Measurements from ENCODE around the gene TLX2.
A peak's percentile ranks its signal among the peaks of the same experiment; 100 is the strongest.
"Not testable (repeated sequence)": the region's sequence is repeated elsewhere in the genome, so short reads cannot be mapped to it uniquely, and the experiment has no call there.

The TLX2 gene

DNA sequence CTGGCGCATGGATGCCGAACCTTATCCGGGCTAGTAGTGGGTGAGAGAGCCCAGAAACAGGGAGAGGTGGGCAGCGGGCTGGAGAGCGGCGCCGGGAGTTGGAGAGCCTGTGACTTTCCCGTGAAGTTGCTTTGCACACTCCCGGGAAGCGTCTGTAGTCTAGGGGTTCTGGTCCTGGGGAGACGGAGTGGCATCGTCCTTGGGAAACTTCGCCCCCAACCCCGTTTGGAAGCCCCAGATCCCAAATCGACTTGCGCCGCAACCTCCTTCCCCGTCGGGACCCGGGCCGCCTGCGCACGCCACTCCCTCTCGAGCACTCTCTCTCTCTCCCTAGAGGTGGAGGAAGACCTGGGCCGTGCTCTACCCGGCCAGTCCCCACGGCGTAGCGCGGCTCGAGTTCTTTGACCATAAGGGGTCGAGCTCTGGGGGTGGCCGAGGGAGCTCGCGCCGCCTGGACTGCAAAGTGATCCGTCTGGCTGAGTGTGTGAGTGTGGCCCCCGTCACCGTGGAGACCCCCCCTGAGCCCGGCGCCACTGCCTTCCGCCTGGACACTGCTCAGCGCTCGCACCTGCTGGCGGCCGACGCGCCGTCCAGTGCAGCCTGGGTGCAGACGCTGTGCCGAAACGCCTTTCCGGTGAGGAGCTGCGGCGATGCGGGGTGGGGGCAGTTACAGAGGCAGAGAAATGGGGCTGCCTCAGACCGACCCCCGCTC is 40.7 kb downstream of the TLX2 start:
- peak; percentile 23 for DNase-seq (ENCODE audit: low read depth)

GRCh38 chr2:74555610-74556103 is 41.4 kb downstream of the TLX2 start:
- no peak for DNase-seq (ENCODE audit: low read depth)

DNA sequence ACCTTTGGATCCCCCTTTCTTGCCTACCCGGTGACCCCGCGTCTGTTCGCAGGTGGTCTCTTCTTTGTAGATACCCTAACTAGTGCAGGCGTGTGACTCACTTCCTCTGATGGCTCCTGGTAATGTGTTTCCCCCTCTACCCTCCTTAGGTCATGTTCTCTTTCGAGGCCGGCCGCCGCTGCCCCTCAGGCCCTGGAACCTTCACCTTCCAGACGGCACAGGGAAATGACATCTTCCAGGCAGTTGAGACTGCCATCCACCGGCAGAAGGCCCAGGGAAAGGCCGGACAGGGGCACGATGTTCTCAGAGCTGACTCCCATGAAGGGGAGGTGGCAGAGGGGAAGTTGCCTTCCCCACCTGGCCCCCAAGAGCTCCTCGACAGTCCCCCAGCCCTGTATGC is 41.9 kb downstream of the TLX2 start:
- no peak for DNase-seq (ENCODE audit: low read depth)

DNA sequence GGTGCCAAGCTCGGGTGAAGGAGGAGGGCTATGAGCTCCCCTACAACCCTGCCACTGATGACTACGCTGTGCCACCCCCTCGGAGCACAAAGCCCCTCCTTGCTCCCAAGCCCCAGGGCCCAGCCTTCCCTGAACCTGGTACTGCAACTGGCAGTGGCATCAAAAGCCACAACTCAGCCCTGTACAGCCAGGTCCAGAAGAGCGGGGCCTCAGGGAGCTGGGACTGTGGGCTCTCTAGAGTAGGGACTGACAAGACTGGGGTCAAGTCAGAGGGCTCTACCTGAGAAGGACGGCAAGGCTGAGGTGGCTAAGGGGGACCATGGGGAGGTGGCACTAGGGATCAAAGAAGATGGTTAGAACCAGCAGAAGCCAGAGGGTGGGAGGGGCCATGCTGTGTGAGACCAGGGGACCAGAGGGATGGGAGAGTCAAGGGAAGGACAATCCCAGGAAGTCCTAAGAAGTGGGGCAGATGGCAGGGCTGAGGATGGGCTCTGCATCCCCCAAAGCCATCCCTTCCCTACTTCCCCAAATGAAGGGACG is 42.7 kb downstream of the TLX2 start:
- no peak for DNase-seq (ENCODE audit: low read depth)

DNA sequence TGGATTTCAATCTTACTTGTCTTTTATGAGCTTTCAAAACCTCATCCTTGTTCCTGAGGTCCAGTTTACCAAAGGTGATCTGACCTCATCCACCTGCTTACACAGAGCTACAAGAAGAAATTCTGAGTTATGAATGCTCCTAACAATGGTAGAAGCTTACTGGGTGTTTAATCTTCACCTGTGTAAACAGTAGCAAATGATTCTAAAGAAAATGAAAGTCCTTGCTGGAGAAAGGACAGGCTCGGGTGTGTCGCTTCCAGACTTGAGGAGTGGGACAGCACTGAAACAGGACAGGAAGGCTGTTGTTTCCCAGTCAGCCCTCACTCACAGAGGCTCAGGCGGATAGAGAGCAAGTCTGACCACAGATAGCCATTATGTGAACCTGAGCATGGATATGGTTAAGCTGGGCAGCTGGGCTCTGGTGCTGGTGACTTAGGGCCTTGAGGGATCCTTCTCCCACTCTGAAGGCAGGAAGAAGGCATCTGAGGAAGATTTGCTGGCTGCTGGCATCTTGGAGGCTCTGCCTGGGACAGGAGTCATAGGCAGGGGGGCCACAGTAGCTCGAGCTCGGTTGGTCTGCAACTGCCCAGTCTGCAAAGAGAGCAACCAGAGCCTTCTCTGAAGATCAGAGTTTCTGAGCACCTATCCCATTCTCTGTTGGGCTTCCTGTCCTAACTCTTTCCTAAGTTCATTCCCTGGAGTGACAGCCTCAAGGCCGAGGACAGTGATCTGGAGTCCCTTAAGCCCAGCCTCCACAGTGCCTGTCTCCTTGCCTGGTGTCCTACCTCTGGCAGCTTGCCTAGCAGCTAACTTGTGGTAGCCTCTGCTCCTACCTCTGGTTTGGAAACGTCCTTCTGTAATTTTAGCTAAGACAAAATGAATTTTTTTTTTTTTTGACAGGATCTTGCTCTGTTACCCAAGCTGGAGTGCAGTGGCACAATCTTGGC is 44.3 kb downstream of the TLX2 start:
- DNase-seq (ENCODE audit: low read depth): no peak

GRCh38 chr2:74559912-74560311 is 45.7 kb downstream of the TLX2 start:
- DNase-seq (ENCODE audit: low read depth): no peak

DNA sequence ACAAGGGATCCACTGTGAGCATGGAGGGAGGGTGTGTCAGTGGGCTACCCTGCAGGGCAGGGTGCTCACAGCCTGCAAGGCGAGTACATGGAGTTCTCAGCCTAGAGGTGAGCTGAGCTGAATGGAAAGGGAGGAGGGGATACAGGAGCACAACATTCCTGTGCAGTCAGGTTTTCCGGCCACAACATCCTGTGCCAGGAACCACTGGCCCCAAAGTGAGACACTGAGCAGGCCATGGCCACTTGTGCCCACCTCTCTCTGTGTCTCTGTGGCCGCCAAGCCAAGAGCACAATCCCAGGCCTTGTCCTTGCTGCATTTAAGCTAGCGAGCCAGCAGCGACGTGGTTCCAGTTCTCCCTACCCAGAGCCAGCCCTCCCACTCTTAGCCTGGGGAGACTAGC is 46.3 kb downstream of the TLX2 start:
- DNase-seq (ENCODE audit: low read depth): no peak

DNA sequence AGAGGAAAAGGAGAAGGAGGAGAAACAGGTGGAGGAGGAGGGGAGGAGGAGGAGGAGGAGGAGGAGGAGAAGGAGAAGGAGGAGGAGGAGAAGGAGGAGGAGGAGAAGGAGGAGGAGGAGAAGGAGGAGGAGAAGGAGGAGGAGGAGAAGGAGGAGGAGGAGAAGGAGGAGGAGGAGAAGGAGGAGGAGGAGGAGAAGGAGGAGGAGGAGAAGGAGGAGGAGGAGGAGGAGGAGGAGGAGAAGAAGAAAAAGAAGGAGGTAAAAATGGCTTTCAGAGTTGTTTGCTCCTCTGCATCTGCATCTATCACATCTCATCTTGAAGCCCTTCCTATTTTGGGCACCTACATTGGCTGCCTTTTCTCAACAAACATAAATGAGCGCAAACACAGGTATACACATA is 46.8 kb downstream of the TLX2 start:
- not testable (repeated sequence) for DNase-seq (ENCODE audit: low read depth)

- no peak for DNase-seq (ENCODE audit: low read depth)
Observed at GRCh38 chr2:74562126-74562775, 48.0 kb downstream of the TLX2 start.

DNA sequence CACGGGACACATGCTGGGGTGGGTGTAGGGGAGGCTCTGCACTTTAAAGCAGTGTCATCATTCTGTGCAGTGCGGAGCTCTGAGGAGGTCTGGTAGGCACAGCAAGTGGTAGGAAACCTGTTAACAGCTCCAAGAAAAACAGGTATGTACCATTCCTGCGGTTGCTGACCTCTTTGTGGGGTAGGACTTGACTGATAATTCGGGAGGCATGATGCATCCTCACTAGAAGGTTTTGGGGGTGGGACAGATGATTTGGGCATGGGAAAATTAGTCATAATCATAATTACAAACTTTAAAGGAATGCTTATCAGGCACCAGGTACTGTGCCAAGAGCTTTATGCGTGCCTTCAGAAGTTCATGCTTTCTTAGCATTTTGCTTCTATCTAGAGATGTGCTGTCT is 50.0 kb downstream of the TLX2 start:
- DNase-seq (ENCODE audit: low read depth): no peak

- no peak for DNase-seq (ENCODE audit: low read depth)
Observed at GRCh38 chr2:74566076-74566753, 52.0 kb downstream of the TLX2 start.

GRCh38 chr2:74566754-74567085 is 52.5 kb downstream of the TLX2 start:
- no peak for DNase-seq (ENCODE audit: low read depth)

Data from activated T-cell treated with anti-CD3 and anti-CD28 coated beads for 24 hours (primary cell).